Activated CD4-positive, alpha-beta T cell treated with anti-CD3 and anti-CD28 coated beads, Interleukin-2, amount 10 ng/mL, durations not matched to agents 24 days and 14 days (primary cell): ENCODE results near the gene CTTNBP2NL. TPM values are rescaled to one million over a fixed set of nuclear protein-coding genes. Genes with fewer than 3 reads are reported as not detected.

Experiments
- total RNA-seq: library from RNA; stranded (reverse); gene quantifications from 2 replicates; pipeline ENCODE4 v1.2.3, GENCODE V29; 2022

The CTTNBP2NL gene
- total RNA-seq, 1 donor from 2014 or later = 4.1 TPM

Other genes with a start within 250 kb of the CTTNBP2NL start
- 0.05 TPM in 1 of 2 replicates, not detected in the other for gene WNT2B, start 112.8 kb downstream of the CTTNBP2NL start, total RNA-seq
- gene ST7L, start 222.9 kb downstream of the CTTNBP2NL start, total RNA-seq = 13.8 and 16.6 TPM in 2 replicates
- gene CAPZA1, start 223.6 kb downstream of the CTTNBP2NL start, total RNA-seq = 241 and 250 TPM in 2 replicates